Stimulated activated CD4-positive, alpha-beta T cell treated with anti-CD3 and anti-CD28 coated beads, TNF-alpha, amount 100 ng/mL, for 24 hours (primary cell): ENCODE results near the gene HSPB7.
"Not testable (repeated sequence)": the region's sequence is repeated elsewhere in the genome, so short reads cannot be mapped to it uniquely, and the experiment has no call there.

ENCODE experiments used
- DNase-seq, 3 experiments: peaks; one replicate each; pipeline ENCODE4 v3.0.0-alpha.2; 2020; ENCODE audit warnings: low read depth in 3 of 3

HSPB7 gene

GRCh38 chr1:16006552-16007485 lies 11.0 kb downstream of the HSPB7 start:
- DNase-seq: no peak

DNA sequence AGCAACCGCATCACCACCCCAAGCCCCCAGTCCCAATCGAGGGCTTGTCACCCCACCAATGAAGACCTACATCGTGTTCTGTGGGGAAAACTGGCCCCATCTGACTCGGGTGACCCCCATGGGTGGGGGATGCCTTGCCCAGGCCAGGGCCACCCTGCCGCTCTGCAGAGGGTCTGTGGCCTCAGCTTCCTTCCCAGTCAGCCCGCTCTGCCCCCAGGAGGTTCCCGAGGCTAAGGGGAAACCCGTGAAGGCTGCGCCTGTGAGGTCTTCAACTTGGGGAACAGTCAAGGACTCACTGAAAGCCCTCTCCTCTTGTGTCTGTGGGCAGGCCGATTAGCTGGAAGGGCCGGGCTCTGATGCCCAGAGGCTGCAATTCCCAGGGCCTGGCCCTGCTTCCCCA lies 11.8 kb downstream of the HSPB7 start:
- DNase-seq: no peak

- DNase-seq: no peak
Measured at GRCh38 chr1:16005597-16005996, 12.2 kb downstream of the HSPB7 start.

DNA sequence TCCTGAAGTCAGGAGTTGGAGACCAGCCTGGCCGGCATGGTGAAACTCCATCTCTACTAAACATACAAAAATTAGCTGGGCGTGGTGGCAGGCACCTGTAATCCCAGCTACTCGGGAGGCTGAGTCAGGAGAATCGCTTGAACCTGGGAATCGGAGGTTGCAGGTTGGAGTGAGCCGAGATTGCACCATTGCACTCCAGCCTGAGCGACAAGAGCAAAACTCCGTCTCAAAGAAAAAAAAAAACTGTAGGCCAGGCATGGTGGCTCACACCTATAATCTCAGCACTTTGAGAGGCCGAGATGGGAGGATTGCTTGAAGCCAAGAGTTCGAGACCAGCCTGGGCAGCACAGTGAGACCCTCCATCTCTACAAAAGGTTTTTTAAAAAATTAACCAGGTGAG lies 16.6 kb downstream of the HSPB7 start:
- DNase-seq: not testable (repeated sequence)

- DNase-seq: no peak
Measured at GRCh38 chr1:15998929-15999328, 18.9 kb downstream of the HSPB7 start.

GRCh38 chr1:15997637-15998280 lies 20.1 kb downstream of the HSPB7 start:
- DNase-seq: no peak

DNA sequence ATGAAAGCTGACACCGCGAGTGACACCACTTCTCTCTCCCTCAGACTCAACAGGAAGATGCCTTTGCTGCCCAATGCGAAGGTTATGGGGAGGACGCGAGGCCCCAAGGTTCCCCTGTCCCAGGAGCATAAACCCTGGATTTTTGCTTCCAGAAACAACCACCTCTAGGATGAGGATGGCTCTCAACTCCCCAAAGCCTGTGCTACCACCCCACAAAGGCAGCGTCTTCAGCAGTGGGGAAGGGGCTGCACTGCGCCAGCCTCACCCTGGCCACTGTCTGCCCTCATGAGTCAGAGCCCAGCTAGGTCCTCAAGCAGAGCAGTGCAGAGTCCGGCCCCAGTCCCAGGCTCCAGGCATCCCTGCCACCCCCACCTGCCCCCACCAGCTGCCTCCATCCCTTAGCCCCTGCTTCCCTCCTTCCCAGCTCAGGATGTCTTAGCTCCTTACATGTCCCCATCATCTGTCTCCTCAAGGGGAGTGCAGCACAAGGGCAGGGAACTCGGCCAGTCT lies 20.7 kb downstream of the HSPB7 start:
- no peak for DNase-seq

DNA sequence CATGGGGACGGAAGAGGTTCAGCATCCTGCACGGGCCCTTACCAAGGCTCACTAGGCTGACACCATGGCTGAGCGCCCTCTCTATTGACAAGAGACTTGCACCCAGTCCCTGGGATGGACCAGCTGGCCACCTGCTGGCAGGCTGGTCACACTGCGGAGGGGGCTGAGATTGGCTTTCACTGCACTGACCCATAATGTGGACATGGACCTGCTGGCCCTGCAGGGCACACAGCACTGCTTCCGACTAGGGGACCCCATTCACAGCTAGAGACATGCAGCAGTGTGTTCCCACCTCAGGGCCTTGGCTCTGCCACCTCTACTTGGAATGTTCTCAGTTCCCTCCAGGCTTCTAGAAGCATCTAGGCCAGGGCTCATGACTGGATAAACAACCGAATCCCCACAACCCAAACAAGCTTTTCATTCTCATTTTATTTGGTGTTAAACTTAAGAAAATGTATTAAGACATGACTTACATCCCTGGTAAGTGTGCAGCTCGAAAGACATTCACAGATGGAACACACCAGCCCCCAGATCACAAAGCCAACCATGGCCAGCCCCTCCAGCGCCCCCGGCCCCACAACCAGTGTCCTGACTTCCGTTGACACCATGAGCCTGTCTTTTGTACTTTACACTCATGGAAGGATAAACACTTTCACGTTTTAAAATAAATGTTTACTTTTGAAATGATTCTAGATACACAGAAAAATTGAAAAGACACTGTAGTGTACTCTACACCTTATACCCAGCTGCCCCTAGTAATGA lies 23.1 kb downstream of the HSPB7 start:
- peak in 2 of 3 experiments; percentile 11 to 45 for DNase-seq

- DNase-seq: no peak
Measured at GRCh38 chr1:15994081-15994480, 23.8 kb downstream of the HSPB7 start.

DNA sequence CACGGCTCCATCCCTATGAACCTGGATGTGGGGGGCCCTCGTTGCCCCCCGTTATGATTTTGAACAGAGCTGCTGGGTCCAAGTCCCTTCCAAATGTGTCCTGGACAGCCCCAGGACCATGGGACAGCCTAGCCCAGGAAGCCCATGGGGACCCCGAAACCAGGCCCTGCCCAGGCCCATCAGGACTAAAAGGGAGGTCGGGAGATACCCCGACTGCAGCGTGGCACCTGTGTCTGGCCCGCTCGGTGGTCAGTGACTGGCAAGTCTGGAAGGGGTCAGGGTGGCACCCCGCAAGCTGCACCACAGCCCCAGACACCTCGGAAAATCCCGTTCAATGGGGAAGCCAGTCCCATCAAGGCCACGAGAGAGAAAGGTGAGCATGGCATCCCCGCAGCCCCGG lies 24.2 kb downstream of the HSPB7 start:
- no peak for DNase-seq

- no peak for DNase-seq
Measured at GRCh38 chr1:15992582-15993500, 25.0 kb downstream of the HSPB7 start.

- DNase-seq: no peak
Measured at GRCh38 chr1:15992187-15992553, 25.7 kb downstream of the HSPB7 start.

GRCh38 chr1:15991427-15992186 lies 26.2 kb downstream of the HSPB7 start:
- no peak for DNase-seq

DNA sequence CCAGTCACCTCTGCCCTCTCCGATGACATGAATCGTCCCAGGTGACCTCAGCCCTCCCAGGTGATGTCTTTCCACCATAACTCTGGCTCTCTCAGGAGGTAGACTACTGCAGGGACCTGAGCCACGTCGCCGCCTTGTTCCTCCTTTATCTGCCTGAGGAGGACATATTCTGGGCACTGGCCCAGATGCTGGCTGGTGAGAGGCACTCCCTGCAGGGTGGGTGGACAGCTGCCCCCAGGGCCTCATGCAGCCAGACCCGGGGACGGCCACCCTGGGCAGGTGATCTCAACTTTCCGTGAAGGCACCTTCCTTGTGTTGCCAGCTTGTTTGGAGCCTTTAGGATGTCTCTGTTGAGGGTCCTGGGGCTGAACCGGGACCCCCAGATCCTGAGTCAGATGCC lies 28.1 kb downstream of the HSPB7 start:
- DNase-seq: no peak

- no peak for DNase-seq
Measured at GRCh38 chr1:15988856-15989736, 28.7 kb downstream of the HSPB7 start.

GRCh38 chr1:15985611-15986297 lies 32.1 kb downstream of the HSPB7 start:
- DNase-seq: no peak

DNA sequence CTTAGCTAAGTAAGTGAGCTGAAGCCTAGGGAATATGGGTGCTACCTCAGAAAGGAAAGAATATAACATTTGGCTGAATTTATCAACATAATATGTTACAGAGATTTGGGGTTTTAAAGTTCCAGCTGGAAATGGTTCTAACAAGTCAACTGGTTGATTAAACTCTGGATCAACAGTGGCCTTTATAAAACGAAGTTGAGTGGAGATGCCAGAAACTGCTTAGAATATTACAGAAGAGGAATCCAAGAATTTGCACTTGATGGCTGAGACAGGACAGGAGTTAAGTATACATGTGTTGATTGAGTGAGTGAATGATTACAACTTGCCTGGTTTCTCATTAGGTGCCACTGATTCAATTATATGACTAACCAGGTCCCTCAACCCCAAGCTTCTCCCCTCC lies 34.6 kb downstream of the HSPB7 start:
- DNase-seq: no peak

- no peak for DNase-seq
Measured at GRCh38 chr1:15981679-15982078, 36.2 kb downstream of the HSPB7 start.

DNA sequence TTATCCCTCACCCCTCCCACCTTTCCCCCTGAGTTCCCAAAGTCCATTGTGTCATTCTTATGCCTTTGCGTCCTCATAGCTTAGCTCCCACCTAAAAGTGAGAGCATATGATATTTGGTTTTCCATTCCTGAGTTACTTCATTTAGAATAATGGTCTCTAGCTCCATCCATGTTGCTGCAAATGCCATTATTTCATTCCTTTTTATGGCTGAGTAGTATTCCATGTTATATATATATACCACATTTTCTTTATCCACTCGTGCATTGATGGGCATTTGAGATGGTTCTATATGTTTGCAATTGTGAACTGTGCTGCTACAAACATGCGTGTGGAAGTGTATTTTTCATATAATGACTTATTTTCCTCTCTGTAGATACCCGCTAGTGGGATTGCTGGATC lies 39.9 kb downstream of the HSPB7 start:
- not testable (repeated sequence) for DNase-seq
